NCI-H2107 (cell line): ENCODE measurements around the gene MED20.

Experiments used
- DNase-seq: peaks from one replicate; lab custom pipeline; 2025; lab: John Stamatoyannopoulos, UW

Gene MED20

GRCh38 chr6:41940759-41941279 lies 19.9 kb upstream of the MED20 start:
- DNase-seq, result no peak

GRCh38 chr6:41939848-41940758 lies 19.2 kb upstream of the MED20 start:
- no peak for DNase-seq

DNA sequence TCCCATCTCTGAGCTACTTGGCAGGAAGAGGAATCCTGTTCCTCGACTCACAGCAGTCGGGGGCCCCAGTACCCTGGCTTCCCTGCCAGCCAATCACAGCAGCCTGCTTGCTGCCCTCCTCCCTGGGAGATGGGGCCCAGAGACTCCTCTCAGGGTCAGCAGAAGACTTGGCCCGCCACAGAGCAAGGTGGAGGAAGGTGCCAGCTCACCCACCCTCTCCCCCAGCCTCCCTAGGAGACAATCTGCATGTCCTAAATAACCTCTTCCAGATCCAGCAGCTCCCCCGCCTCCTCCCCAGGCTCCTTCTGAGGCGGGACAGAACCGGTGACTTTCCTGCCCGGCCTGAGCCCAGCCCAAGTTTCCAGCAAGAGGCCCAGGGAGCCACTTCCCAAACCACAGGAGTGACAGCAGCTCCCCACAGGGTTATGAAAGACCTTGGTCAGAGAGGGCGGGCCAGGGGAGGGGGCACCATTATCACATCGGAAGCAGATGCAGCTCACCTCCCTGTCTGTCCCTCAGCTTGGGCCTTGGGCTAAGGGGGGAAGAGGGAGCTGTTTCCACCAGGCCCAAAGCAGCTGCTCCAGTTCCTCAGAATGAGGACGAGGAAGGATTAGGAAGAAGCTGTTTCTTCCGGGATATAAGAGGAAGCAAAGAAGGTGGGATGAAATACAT lies 18.4 kb upstream of the MED20 start:
- DNase-seq, result no peak

DNA sequence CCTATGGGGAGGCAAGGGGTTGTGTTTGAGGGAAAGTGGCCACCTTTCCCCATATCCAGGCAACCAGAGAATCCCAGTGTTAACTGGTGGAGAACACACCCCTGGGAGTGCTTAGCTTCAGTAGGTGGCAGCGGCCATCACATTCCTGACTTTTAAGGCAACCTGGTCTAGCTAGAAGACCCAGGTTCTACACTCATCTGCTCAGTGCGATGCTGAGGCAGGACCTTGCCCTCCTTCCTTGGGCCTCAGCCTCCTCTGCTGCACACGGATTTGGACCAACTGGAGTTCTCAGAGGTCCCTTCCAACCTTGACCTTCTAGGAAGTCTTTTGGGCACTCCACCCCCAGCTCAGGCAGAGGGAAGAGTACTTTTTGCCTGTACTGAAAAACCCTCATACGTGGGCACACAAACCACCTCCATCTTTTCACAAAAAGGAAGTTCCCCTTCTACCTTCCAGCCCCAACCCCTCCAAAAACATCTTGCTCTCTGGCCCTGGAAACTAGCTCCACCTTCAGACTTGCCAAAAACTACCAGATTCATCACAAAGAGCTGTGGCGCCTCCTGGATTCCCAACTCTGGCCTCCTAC lies 17.7 kb upstream of the MED20 start:
- no peak for DNase-seq

GRCh38 chr6:41937861-41938574 lies 17.1 kb upstream of the MED20 start:
- DNase-seq, result no peak

- DNase-seq, result no peak
Measured at GRCh38 chr6:41937472-41937860, 16.5 kb upstream of the MED20 start.

GRCh38 chr6:41936073-41936837 lies 15.3 kb upstream of the MED20 start:
- no peak for DNase-seq

- no peak for DNase-seq
Measured at GRCh38 chr6:41935685-41936072, 14.7 kb upstream of the MED20 start.

- no peak for DNase-seq
Measured at GRCh38 chr6:41935193-41935574, 14.2 kb upstream of the MED20 start.

- DNase-seq, result no peak
Measured at GRCh38 chr6:41934278-41935192, 13.6 kb upstream of the MED20 start.

GRCh38 chr6:41932378-41932777 lies 11.4 kb upstream of the MED20 start:
- DNase-seq, result no peak

GRCh38 chr6:41931792-41932191 lies 10.9 kb upstream of the MED20 start:
- DNase-seq, result no peak

GRCh38 chr6:41929924-41930323 lies 9.0 kb upstream of the MED20 start:
- no peak for DNase-seq

GRCh38 chr6:41927253-41927652 lies 6.3 kb upstream of the MED20 start:
- DNase-seq, result no peak

DNA sequence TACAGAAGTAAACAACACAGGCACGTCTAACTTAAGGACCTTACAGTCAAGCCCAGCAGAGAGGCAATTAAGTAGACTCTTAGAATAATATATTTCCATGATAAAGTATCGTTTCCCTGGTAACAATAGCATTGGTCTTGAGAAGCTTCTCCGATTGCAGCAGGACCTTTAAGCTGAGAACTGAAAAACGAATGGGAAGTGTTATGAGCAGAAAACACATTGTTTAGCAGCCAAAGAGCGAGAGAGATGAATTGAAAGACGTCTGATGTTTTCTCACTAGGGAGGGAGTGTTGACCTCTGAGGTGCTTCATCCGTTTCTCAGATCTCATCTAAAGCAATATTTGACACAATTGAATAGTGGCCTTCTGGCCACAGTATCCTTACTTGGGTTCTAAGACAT lies 1.2 kb upstream of the MED20 start:
- DNase-seq, result no peak

DNA sequence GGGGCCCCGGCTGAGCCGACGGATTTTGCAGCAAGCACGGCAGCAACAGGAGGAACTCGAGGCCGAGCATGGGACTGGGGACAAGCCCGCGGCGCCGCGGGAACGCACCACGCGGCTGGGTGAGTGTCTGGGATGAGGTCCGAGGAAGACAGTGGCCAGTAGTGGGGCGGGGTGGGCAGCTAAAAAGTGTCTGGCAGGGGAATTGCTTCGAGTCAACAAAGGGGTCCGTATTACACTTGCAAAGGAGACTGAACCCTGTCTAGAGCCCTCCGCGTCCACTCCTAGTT lies 716 bp upstream of the MED20 start:
- no peak for DNase-seq

- DNase-seq, result no peak
Measured at GRCh38 chr6:41917528-41917927, 3.4 kb downstream of the MED20 start.

- no peak for DNase-seq
Measured at GRCh38 chr6:41914869-41915530, 5.9 kb downstream of the MED20 start.

DNA sequence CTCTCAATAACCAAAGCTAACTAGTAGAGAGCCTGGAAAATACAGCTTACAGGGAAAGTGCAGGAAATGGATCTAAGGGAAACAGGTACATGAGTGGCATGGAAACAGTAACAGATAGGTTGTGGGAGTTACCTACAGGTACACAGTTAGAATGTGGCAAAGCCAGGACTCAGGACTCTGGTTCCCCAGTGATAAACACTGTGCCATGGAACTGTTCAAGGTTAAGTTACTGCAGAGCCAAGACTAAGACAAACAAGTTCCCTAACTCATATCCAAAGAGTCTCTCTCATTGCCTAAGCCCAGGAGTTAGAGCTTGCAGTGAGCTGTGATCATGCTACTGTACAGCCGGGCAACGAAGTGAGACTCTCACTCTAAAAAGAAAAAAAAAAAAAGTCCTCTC lies 6.6 kb downstream of the MED20 start:
- no peak for DNase-seq

DNA sequence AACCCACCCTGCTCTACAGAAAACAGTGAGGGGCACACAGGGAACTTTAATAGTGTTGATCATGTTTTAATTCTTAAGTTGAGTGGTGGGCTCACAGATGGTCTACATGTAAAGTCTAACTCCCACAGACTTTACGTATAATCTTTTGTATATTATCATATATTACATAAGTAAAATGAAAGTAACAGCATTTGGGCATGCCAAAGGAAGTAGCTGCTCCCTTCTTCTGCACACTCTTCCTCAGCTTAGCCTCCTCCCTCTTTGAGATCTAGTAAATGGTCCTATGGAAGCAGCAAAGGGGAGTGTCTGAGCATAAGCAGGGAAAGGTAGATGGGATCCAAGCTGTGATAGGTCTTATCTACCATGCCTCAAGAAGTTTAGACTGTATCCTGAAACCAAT lies 11.2 kb downstream of the MED20 start:
- DNase-seq, result no peak
